Measurements from ENCODE around the gene CACNG4.

Gene CACNG4

DNA sequence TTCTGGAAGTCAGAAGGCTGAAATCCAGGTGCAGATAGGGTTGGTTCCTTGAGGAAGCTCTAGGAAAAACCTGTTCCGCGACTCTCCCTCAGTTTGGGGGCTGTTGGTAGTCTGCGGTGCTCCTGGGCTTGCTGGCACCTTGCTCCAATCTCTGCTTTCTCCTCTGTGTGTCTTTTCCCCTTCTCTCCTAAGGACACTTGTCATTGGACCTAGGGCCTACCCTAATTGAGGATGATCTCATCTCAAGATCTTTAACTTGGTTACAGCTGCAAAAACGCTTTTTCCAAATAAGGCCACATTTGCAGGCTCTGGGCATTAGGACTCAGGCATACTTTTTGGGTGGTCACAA is 12.9 kb upstream of the CACNG4 start:
- peak; percentile 43 for ATAC-seq
- TF ChIP-seq ESRRG (CRISPR knock-in tag; IDR thresholded peaks at IDR 0.05): no peak
- TF ChIP-seq ZNF70 (CRISPR knock-in tag; IDR thresholded peaks at IDR 0.05): no peak; the same call in 1 of the 2 replicates
- no peak for TF ChIP-seq BACH2 (CRISPR knock-in tag; IDR thresholded peaks at IDR 0.05; ENCODE audit: borderline replicate concordance)
- TF ChIP-seq ARNTL (CRISPR knock-in tag; IDR thresholded peaks at IDR 0.05; ENCODE audit: borderline replicate concordance, low read depth): no peak
- no peak for TF ChIP-seq RARB (CRISPR knock-in tag; IDR thresholded peaks at IDR 0.05)
- TF ChIP-seq TCF4 (CRISPR knock-in tag; IDR thresholded peaks at IDR 0.05; ENCODE audit: borderline replicate concordance): no peak
- no peak for TF ChIP-seq ZNF565 (CRISPR knock-in tag; conservative IDR thresholded peaks at IDR 0.05; ENCODE audit: low read depth)
- TF ChIP-seq, protein P1, sequence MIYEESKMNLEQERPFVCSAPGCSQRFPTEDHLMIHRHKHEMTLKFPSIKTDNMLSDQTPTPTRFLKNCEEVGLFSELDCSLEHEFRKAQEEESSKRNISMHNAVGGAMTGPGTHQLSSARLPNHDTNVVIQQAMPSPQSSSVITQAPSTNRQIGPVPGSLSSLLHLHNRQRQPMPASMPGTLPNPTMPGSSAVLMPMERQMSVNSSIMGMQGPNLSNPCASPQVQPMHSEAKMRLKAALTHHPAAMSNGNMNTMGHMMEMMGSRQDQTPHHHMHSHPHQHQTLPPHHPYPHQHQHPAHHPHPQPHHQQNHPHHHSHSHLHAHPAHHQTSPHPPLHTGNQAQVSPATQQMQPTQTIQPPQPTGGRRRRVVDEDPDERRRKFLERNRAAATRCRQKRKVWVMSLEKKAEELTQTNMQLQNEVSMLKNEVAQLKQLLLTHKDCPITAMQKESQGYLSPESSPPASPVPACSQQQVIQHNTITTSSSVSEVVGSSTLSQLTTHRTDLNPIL (CRISPR knock-in tag; IDR thresholded peaks at IDR 0.05; ENCODE audit: low read depth): no peak; the same call in 1 of the 2 replicates
- TF ChIP-seq PPARA (CRISPR knock-in tag; IDR thresholded peaks at IDR 0.05; ENCODE audit: borderline replicate concordance): no peak

DNA sequence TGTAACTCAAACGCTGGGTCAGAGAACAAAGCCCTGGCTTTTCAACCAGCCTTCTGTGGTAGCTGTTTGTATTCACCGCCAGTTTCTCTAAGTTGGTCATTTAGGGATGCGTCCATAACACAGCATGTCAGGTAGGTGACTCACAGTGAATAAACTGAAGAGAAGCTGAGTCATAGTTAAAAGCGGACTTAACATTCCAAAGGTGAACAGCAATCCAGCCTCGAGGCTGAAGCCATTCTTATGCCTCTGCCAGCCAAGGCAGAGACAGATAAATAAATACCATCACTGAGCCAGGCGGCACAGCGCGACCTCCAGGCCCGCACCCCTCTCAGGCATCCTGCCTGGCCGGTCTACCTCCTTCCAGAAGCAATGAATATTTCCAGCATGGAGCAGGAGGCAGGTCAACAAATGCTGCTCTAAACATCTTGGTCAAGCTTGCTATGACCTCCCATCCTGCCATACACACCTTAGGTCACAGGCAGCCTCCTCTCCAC is 12.4 kb upstream of the CACNG4 start:
- ATAC-seq: peak; percentile 93
- TF ChIP-seq POU6F1 (CRISPR knock-in tag; IDR thresholded peaks at IDR 0.05; ENCODE audit: borderline replicate concordance, low read depth) (no peak), PPARA (CRISPR knock-in tag; IDR thresholded peaks at IDR 0.05; ENCODE audit: borderline replicate concordance) (no peak), ZFP3 (CRISPR knock-in tag; IDR thresholded peaks at IDR 0.05) (no peak), ZNF565 (CRISPR knock-in tag; conservative IDR thresholded peaks at IDR 0.05; ENCODE audit: low read depth) (0 out of 2 replicates have a peak, but pooled peaks have one; percentile 33), SNAI2 (CRISPR knock-in tag; IDR thresholded peaks at IDR 0.05) (peak; percentile 74; the same call in 1 of the 2 replicates), ZNF70 (CRISPR knock-in tag; IDR thresholded peaks at IDR 0.05) (peak; percentile 59), RARB (CRISPR knock-in tag; IDR thresholded peaks at IDR 0.05) (no peak), OSR1 (CRISPR knock-in tag; IDR thresholded peaks at IDR 0.05) (no peak), PATZ1 (CRISPR knock-in tag; IDR thresholded peaks at IDR 0.05; ENCODE audit: borderline replicate concordance) (no peak), ZC3H10 (CRISPR knock-in tag; IDR thresholded peaks at IDR 0.05) (no peak), ESRRG (CRISPR knock-in tag; IDR thresholded peaks at IDR 0.05) (no peak), BACH2 (CRISPR knock-in tag; IDR thresholded peaks at IDR 0.05; ENCODE audit: borderline replicate concordance) (no peak), ARNTL (CRISPR knock-in tag; IDR thresholded peaks at IDR 0.05; ENCODE audit: borderline replicate concordance, low read depth) (no peak), ISL1 (CRISPR knock-in tag; IDR thresholded peaks at IDR 0.05) (peak; percentile 94), ZFP30 (CRISPR knock-in tag; IDR thresholded peaks at IDR 0.05) (no peak), ZNF8 (CRISPR knock-in tag; IDR thresholded peaks at IDR 0.05) (no peak), TOX (CRISPR knock-in tag; IDR thresholded peaks at IDR 0.05; ENCODE audit: borderline replicate concordance) (no peak), GLIS3 (CRISPR knock-in tag; IDR thresholded peaks at IDR 0.05) (no peak), CSRNP3 (CRISPR knock-in tag; IDR thresholded peaks at IDR 0.05) (no peak), CSDC2 (CRISPR knock-in tag; IDR thresholded peaks at IDR 0.05) (no peak), TCF4 (CRISPR knock-in tag; IDR thresholded peaks at IDR 0.05; ENCODE audit: borderline replicate concordance) (no peak)
- TF ChIP-seq, protein P1 (CRISPR knock-in tag; IDR thresholded peaks at IDR 0.05; ENCODE audit: low read depth): peak; percentile 13; the same call in 1 of the 2 replicates
- TF ChIP-seq, protein P2, sequence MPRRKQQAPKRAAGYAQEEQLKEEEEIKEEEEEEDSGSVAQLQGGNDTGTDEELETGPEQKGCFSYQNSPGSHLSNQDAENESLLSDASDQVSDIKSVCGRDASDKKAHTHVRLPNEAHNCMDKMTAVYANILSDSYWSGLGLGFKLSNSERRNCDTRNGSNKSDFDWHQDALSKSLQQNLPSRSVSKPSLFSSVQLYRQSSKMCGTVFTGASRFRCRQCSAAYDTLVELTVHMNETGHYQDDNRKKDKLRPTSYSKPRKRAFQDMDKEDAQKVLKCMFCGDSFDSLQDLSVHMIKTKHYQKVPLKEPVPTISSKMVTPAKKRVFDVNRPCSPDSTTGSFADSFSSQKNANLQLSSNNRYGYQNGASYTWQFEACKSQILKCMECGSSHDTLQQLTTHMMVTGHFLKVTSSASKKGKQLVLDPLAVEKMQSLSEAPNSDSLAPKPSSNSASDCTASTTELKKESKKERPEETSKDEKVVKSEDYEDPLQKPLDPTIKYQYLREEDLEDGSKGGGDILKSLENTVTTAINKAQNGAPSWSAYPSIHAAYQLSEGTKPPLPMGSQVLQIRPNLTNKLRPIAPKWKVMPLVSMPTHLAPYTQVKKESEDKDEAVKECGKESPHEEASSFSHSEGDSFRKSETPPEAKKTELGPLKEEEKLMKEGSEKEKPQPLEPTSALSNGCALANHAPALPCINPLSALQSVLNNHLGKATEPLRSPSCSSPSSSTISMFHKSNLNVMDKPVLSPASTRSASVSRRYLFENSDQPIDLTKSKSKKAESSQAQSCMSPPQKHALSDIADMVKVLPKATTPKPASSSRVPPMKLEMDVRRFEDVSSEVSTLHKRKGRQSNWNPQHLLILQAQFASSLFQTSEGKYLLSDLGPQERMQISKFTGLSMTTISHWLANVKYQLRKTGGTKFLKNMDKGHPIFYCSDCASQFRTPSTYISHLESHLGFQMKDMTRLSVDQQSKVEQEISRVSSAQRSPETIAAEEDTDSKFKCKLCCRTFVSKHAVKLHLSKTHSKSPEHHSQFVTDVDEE (CRISPR knock-in tag; IDR thresholded peaks at IDR 0.05): no peak

Data from SK-N-SH treated with all-trans-retinoic acid at 6 μM for 48 hours (cell line).